PC-9 (cell line): ENCODE results near the gene LIN52. TPM values are rescaled to one million over a fixed set of nuclear protein-coding genes. Genes with fewer than 3 reads are reported as not detected.

ENCODE experiments used
- BruUV-seq: library from RNA; stranded (reverse); fragments of 400-500 nt; replicated peaks from 2 replicates; lab custom pipeline; 2021; lab: Mats Ljungman, UMichigan
- CTCF ChIA-PET: fragments of 300-600 bp; sonication (Branson Sonifier 250); formaldehyde crosslinking; loops from one replicate; lab custom pipeline; 2022; ENCODE audit warnings: antibody characterized with exemption; lab: Charles Lee
- POLR2A ChIA-PET: fragments of 300-600 bp; sonication (Branson Sonifier 250); formaldehyde crosslinking; loops from one replicate; lab custom pipeline; 2022; ENCODE audit warnings: antibody characterized with exemption; ENCODE audit not compliant: unreplicated experiment; lab: Charles Lee
- DNase-seq, 2 experiments: peaks; one replicate each; pipeline versions ENCODE4 v3.0.0 to v3.0.0-alpha.2; 2015 to 2022; ENCODE audit warnings: mixed read lengths in 1 of 2
- H2AFZ ChIP-seq: fragments of 200-600 bp; sonication (generic); 2 replicates; pipeline ENCODE4 v1.8.1; 2017; ENCODE audit warnings: antibody characterized with exemption
- H3F3A ChIP-seq: fragments of 200-600 bp; sonication (generic); 2 replicates; pipeline ENCODE4 v1.8.1; 2017; ENCODE audit warnings: antibody characterized with exemption, mild to moderate bottlenecking, low read depth; ENCODE audit not compliant: insufficient read depth
- H3K27ac ChIP-seq: fragments of 200-600 bp; sonication (generic); 2 replicates; pipeline ENCODE4 v1.6.1; 2016; ENCODE audit warnings: mixed run types
- H3K27me3 ChIP-seq: fragments of 200-600 bp; sonication (generic); 2 replicates; pipeline ENCODE4 v1.6.1; 2016; ENCODE audit warnings: low read depth, mixed run types; ENCODE audit not compliant: insufficient read depth
- H3K36me3 ChIP-seq: fragments of 200-600 bp; sonication (generic); 2 replicates; pipeline ENCODE4 v1.6.1; 2016; ENCODE audit warnings: low read depth, mixed run types
- H3K4me1 ChIP-seq: fragments of 200-600 bp; sonication (generic); replicated peaks from 2 replicates; pipeline ENCODE4 v1.6.1; 2016; ENCODE audit warnings: mixed run types; ENCODE audit not compliant: insufficient read depth
- H3K4me2 ChIP-seq: fragments of 200-600 bp; sonication (generic); 2 replicates; pipeline ENCODE4 v1.6.1; 2017; ENCODE audit warnings: mixed run types
- H3K4me3 ChIP-seq: fragments of 200-600 bp; sonication (generic); 2 replicates; pipeline ENCODE4 v1.6.1; 2016; ENCODE audit warnings: mixed run types
- H3K79me2 ChIP-seq: fragments of 200-600 bp; sonication (generic); 2 replicates; pipeline ENCODE4 v1.6.1; 2017; ENCODE audit warnings: low read depth, mixed run types
- H3K9me2 ChIP-seq: fragments of 200-600 bp; sonication (generic); 2 replicates; pipeline ENCODE4 v1.8.1; 2017; ENCODE audit warnings: mild to moderate bottlenecking; ENCODE audit not compliant: insufficient read depth
- H3K9me3 ChIP-seq: fragments of 200-600 bp; sonication (generic); 2 replicates; pipeline ENCODE4 v1.8.1; 2016; ENCODE audit warnings: low read depth; ENCODE audit not compliant: insufficient read depth
- H4K20me1 ChIP-seq: fragments of 200-600 bp; sonication (generic); 2 replicates; pipeline ENCODE4 v1.8.1; 2017; ENCODE audit not compliant: insufficient read depth
- CTCF ChIP-seq: fragments of 200-600 bp; sonication (generic); conservative IDR thresholded peaks from 2 replicates; pipeline ENCODE4 v1.6.1; 2017; ENCODE audit warnings: mixed run types, antibody characterized with exemption, mild to moderate bottlenecking, moderate library complexity
- EZH2 ChIP-seq: fragments of 200-600 bp; sonication (generic); IDR thresholded peaks from 2 replicates; pipeline ENCODE4 v1.8.0; 2017; ENCODE audit warnings: antibody characterized with exemption, low read depth
- intact Hi-C: fragments of 100-400 bp; cut with micrococcal nuclease; formaldehyde crosslinking; loops from one replicate; pipeline ENCODE4 v1.10.0; 2022; ENCODE audit not compliant: unreplicated experiment
- total RNA-seq: library from RNA; stranded (reverse); gene quantifications from 2 replicates; pipeline ENCODE4 v1.2.3, GENCODE V29; 2021

LIN52 gene
- total RNA-seq, 1 experiment from 2014 or later, result 18.8 TPM

GRCh38 chr14:74249433-74250375 is 164.9 kb downstream of the LIN52 start:
- ChIA-PET POLR2A (interaction anchor here (0.7 kb wide), 1 partner anchor 300 kb away, joined by 7 read pairs; the partner anchor contains the start of genes COQ6 and FAM161B), CTCF (interaction anchor here (0.6 to 1.0 kb wide), 5 partner anchors 17 to 138 kb away, joined by 3 to 5 read pairs (median 3); partner anchors contain the start of gene ABCD4)
- no peaks in the 10 kb centered on the region for H4K20me1 ChIP-seq
- intact Hi-C loops, result loop anchor here (2.0 to 5.0 kb wide), 3 partner anchors 33 to 212 kb away; no protein-coding TSS in a partner anchor
- no peak overlapping the region for H3K4me3 ChIP-seq
- no peaks in the 10 kb centered on the region for H3K9me3 ChIP-seq
- H3K27ac ChIP-seq, result no peak overlapping the region
- BruUV-seq, result no TSS peak
- H3K4me2 ChIP-seq, result no peak overlapping the region
- no peak overlapping the region for H2AFZ ChIP-seq
- no peaks in the 10 kb centered on the region for H3K79me2 ChIP-seq
- no peak for DNase-seq
- H3K4me1 ChIP-seq, result no peaks in the 10 kb centered on the region
- H3K27me3 ChIP-seq, result peaks cover 4% of the 10 kb centered on the region
- no peaks in the 10 kb centered on the region for H3K36me3 ChIP-seq
- no peaks in the 10 kb centered on the region for H3K9me2 ChIP-seq
- TF ChIP-seq EZH2 (no peak), CTCF (no peak)
- no peaks in the 10 kb centered on the region for H3F3A ChIP-seq

Other genes starting within 250 kb of the LIN52 start
- 19.5 and 21.8 TPM in 2 replicates for gene PTGR2, start 233.1 kb upstream of the LIN52 start, total RNA-seq
- 38.6 and 40.2 TPM in 2 replicates for gene ZNF410, start 198.1 kb upstream of the LIN52 start, total RNA-seq
- gene FAM161B, start 134.9 kb upstream of the LIN52 start, total RNA-seq, result 1.6 TPM in 2 replicates
- gene COQ6, start 134.7 kb upstream of the LIN52 start, total RNA-seq, result 25.4 and 25.7 TPM in 2 replicates
- 12.3 and 12.6 TPM in 2 replicates for gene ENTPD5, start 65.7 kb upstream of the LIN52 start, total RNA-seq
- 5.5 and 6.8 TPM in 2 replicates for gene BBOF1, start 65.6 kb upstream of the LIN52 start, total RNA-seq
- gene ALDH6A1, start 503 bp upstream of the LIN52 start, total RNA-seq, result 53.1 and 54.5 TPM in 2 replicates
- gene VSX2, start 154.5 kb downstream of the LIN52 start, total RNA-seq, result not detected in 2 replicates
- 150 and 179 TPM in 2 replicates for gene ABCD4, start 218.0 kb downstream of the LIN52 start, total RNA-seq